ENCODE measurements around the gene GLIS1.

The GLIS1 gene

GRCh38 chr1:53717025-53717804 lies 21.7 kb downstream of the GLIS1 start:
- no peak for DNase-seq

GRCh38 chr1:53716150-53716549 lies 22.8 kb downstream of the GLIS1 start:
- no peak for DNase-seq

GRCh38 chr1:53715478-53715877 lies 23.5 kb downstream of the GLIS1 start:
- no peak for DNase-seq

- DNase-seq: no peak
Measured at GRCh38 chr1:53712276-53712675, 26.7 kb downstream of the GLIS1 start.

- DNase-seq: no peak
Measured at GRCh38 chr1:53710584-53710983, 28.4 kb downstream of the GLIS1 start.

- no peak for DNase-seq
Measured at GRCh38 chr1:53708687-53709086, 30.3 kb downstream of the GLIS1 start.

- DNase-seq: no peak
Measured at GRCh38 chr1:53706356-53706755, 32.6 kb downstream of the GLIS1 start.

- no peak for DNase-seq
Measured at GRCh38 chr1:53705446-53706096, 33.4 kb downstream of the GLIS1 start.

GRCh38 chr1:53704804-53705445 lies 34.0 kb downstream of the GLIS1 start:
- no peak for DNase-seq

GRCh38 chr1:53704304-53704703 lies 34.7 kb downstream of the GLIS1 start:
- no peak for DNase-seq

GRCh38 chr1:53703174-53703573 lies 35.8 kb downstream of the GLIS1 start:
- DNase-seq: no peak

GRCh38 chr1:53702341-53702740 lies 36.6 kb downstream of the GLIS1 start:
- no peak for DNase-seq

- no peak for DNase-seq
Measured at GRCh38 chr1:53700776-53701175, 38.2 kb downstream of the GLIS1 start.

- DNase-seq: no peak
Measured at GRCh38 chr1:53699981-53700380, 39.0 kb downstream of the GLIS1 start.

GRCh38 chr1:53698384-53698980 lies 40.5 kb downstream of the GLIS1 start:
- DNase-seq: no peak

- DNase-seq: no peak
Measured at GRCh38 chr1:53697721-53698383, 41.1 kb downstream of the GLIS1 start.

GRCh38 chr1:53696990-53697389 lies 42.0 kb downstream of the GLIS1 start:
- no peak for DNase-seq

GRCh38 chr1:53696571-53696970 lies 42.4 kb downstream of the GLIS1 start:
- no peak for DNase-seq

- no peak for DNase-seq
Measured at GRCh38 chr1:53696051-53696450, 42.9 kb downstream of the GLIS1 start.

- DNase-seq: no peak
Measured at GRCh38 chr1:53695116-53695515, 43.8 kb downstream of the GLIS1 start.

GRCh38 chr1:53694718-53695091 lies 44.3 kb downstream of the GLIS1 start:
- no peak for DNase-seq

- no peak for DNase-seq
Measured at GRCh38 chr1:53693773-53694717, 44.9 kb downstream of the GLIS1 start.

All from NCI-H446 treated with DMSO at 0.1 percent for 48 hours (cell line).